ENCODE results near the gene CYP3A4.
"Not testable (repeated sequence)": the region's sequence is repeated elsewhere in the genome, so short reads cannot be mapped to it uniquely, and the experiment has no call there.

The CYP3A4 gene

GRCh38 chr7:99751322-99752052, 32.5 kb downstream of the CYP3A4 start:
- not testable (repeated sequence) for H3K4me3 Mint-ChIP-seq, H3K36me3 Mint-ChIP-seq, DNase-seq, H3K27ac Mint-ChIP-seq, H3K4me1 Mint-ChIP-seq, H3K9me3 Mint-ChIP-seq
- H3K27me3 Mint-ChIP-seq, result peaks cover 15% of the 10 kb centered on the region
- CTCF ChIA-PET, result interaction anchor here (1.1 kb wide), 1 partner anchor 136 kb away, joined by 3 read pairs; no protein-coding TSS in a partner anchor

DNA sequence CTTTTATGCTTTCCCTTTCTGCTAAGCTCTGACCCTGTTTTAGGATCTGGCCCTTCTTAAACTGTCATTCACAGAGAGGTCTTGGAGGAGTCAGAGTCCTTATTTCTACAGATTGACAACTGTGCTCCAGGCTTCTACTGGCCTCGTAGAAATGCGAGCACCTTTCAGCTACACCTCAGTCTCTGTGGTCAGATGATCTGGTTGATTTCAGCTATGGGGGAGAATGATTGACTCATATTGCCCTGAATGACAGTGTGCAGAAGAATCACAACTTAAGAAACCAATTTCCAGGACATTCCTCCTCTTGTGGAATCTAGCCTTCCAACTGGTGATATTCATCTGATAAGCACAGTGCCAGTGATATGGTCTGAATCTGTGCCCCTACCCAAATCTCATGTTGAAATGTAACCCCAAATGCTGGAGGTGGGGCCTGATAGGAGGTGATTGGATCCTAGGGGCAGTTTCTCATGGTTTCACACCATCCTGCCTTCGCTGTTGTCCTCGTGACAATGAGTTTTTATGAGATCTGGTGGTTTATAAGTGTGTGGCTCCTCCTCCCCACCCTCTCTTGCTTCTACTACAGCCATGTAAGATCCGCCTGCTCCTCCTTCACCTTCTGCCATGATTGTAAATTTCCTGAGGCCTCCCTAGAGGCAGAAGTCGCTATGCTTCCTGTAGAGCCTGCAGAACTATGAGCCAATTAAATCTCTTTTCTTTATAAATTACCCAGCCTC, 35.0 kb downstream of the CYP3A4 start:
- Mint-ChIP-seq H3K27ac (no peak overlapping the region), H3K27me3 (peaks cover 15% of the 10 kb centered on the region), H3K4me1 (no peaks in the 10 kb centered on the region)

DNA sequence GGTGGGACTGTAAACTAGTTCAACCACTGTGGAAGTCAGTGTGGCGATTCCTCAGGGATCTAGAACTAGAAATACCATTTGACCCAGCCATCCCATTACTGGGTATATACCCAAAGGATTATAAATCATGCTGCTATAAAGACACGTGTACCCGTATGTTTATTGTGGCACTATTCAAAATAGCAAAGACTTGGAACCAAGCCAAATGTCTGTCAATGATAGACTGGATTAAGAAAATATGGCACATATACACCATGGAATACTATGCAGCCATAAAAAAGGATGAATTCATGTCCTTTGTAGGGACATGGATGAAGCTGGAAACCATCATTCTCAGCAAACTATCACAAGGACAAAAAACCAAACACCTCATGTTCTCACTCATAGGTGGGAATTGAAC, 37.1 kb downstream of the CYP3A4 start:
- H3K27ac Mint-ChIP-seq, H3K9me3 Mint-ChIP-seq, H3K4me1 Mint-ChIP-seq, CTCF ChIA-PET, H3K4me3 Mint-ChIP-seq, DNase-seq, H3K36me3 Mint-ChIP-seq, H3K27me3 Mint-ChIP-seq: not testable (repeated sequence)

More for the DNA sequence above, 35.0 kb downstream of the CYP3A4 start:
- no peak for DNase-seq
- CTCF ChIA-PET, result no interaction called here
- H3K9me3 Mint-ChIP-seq, result no peaks in the 10 kb centered on the region
- no peak overlapping the region for H3K4me3 Mint-ChIP-seq
- no peaks in the 10 kb centered on the region for H3K36me3 Mint-ChIP-seq

- DNase-seq, H3K27ac Mint-ChIP-seq, H3K4me3 Mint-ChIP-seq, CTCF ChIA-PET, H3K9me3 Mint-ChIP-seq, H3K36me3 Mint-ChIP-seq, H3K27me3 Mint-ChIP-seq, H3K4me1 Mint-ChIP-seq: not testable (repeated sequence)
Measured at GRCh38 chr7:99745395-99745794, 38.6 kb downstream of the CYP3A4 start.

DNA sequence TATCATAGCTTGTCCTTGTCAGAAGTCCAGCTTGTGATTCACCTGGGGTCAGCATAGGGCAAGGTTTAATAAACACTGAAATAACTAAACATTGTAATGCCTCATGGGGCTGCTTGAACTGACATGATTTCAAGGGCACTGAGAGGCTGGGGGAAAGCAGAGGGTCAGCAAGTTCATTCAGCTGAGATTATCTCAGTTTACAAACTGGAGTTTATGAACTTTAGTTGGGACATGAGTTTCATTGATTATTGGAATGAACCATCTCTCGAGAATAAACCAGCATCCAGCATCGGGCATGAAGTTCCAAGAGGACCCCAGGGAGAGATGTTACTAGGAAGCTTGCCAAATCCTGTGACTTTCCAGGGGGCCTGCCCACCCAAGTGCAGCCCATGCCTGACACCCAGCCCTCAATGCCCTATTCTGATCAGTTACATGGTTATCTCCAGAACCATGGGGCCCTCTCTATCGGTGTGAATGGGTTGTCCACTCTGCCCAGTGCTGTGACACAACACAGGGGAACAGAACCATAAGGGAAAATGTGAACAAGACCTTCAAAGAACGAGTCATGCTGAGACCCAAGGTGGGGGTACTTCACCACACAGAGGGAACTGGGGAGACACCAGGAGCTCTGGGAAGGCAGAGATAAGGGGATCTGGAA, 41.1 kb downstream of the CYP3A4 start:
- Mint-ChIP-seq H3K4me1 (peaks cover 10% of the 10 kb centered on the region), H3K27me3 (no peaks in the 10 kb centered on the region), H3K27ac (no peak overlapping the region), H3K4me3 (no peak overlapping the region), H3K9me3 (no peaks in the 10 kb centered on the region), H3K36me3 (peaks cover 2% of the 10 kb centered on the region)
- CTCF ChIA-PET, result no interaction called here
- no peak for DNase-seq

GRCh38 chr7:99741441-99741795, 42.6 kb downstream of the CYP3A4 start:
- CTCF ChIA-PET, result no interaction called here
- Mint-ChIP-seq H3K27me3 (no peaks in the 10 kb centered on the region), H3K4me1 (peaks cover 14% of the 10 kb centered on the region), H3K9me3 (no peaks in the 10 kb centered on the region), H3K4me3 (no peak overlapping the region), H3K36me3 (peaks cover 5% of the 10 kb centered on the region), H3K27ac (no peak overlapping the region)
- no peak for DNase-seq

DNA sequence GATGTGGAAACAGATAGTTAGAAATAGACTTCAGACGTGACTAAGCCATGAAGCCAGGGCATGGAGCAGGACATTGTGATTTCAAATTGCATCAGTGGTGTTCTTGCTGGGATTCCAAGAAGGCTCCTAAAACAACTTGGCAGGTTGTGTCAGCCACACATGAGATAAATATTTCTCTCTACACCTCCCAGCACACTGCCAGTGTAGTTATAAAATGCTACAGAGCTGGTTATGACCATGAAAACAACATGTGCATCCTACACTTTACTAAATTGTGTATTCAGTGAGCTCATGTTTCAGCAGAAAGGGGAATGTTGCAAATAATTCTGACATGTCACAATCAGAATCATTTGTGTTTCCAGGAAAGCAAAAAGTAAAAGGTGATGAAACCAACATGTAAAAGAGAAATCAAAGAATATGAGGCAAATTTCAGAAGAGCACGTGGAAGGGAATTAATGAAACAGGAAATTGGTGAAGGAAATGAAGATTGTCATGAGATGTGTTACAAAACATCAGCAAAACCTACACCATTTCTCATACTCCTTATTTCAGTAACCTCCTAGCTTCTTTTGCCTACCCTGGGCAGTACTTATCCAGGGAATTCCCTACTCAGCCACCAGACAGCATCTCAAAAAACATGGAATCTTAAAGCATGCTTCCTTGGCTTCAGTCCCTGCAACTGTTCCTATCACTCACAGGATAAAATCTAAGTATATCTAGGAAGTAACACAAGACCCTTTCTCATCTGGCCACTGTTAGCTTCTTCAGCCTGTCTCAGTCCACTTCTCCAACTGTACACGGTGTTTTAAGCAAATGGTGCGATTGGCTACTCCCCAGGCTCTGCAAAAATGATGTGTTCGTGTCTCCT, 43.2 kb downstream of the CYP3A4 start:
- no peaks in the 10 kb centered on the region for H3K9me3 Mint-ChIP-seq
- CTCF ChIA-PET, result no interaction called here
- no peak overlapping the region for H3K27ac Mint-ChIP-seq
- no peak for DNase-seq
- peaks cover 5% of the 10 kb centered on the region for H3K36me3 Mint-ChIP-seq
- no peak overlapping the region for H3K4me3 Mint-ChIP-seq
- H3K27me3 Mint-ChIP-seq, result no peaks in the 10 kb centered on the region
- H3K4me1 Mint-ChIP-seq, result peaks cover 14% of the 10 kb centered on the region

DNA sequence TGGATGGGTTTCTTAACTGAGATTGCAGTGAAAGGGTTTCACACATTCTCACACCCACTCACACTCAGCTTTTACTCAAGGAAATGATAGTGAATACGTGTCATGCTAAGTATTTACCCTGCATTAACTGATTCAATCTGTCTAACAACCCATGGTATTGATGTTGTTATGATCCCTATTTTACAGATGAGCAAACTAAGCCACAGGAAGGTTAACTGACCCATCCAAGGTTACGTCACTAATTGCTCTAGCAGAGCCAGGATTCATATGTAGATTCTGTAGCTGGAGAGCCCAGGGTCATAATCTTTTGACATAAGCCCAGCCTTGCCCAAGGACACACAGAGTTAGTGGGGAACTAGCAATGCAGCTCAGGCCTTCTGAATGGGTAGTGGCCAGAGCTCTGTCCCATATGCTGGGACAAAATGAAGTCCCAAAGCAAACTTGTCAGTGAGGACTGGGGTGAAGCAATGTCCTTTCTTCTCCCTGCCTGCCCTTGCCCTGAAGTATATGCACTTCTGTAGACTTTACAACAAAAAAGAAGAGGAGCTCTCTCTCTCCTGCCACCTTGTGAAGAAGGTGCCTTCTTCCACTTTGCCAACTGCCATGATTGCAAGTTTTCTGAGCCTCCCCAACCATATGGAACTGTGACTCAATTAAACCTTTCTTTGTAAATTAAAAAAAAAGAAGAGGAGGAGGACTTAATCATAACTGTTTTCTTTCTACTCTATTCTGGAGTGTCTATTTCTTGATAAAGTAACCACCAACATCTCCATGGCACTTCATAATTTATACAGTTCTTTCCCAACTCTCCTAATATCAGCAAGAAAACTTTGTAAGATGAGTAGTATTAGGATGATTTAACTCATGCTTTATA, 44.0 kb downstream of the CYP3A4 start:
- CTCF ChIA-PET, result no interaction called here
- H3K36me3 Mint-ChIP-seq, result peaks cover 5% of the 10 kb centered on the region
- no peak for DNase-seq
- H3K27me3 Mint-ChIP-seq, result no peaks in the 10 kb centered on the region
- peaks cover 14% of the 10 kb centered on the region for H3K4me1 Mint-ChIP-seq
- H3K4me3 Mint-ChIP-seq, result no peak overlapping the region
- H3K9me3 Mint-ChIP-seq, result no peaks in the 10 kb centered on the region
- H3K27ac Mint-ChIP-seq, result no peak overlapping the region

DNA sequence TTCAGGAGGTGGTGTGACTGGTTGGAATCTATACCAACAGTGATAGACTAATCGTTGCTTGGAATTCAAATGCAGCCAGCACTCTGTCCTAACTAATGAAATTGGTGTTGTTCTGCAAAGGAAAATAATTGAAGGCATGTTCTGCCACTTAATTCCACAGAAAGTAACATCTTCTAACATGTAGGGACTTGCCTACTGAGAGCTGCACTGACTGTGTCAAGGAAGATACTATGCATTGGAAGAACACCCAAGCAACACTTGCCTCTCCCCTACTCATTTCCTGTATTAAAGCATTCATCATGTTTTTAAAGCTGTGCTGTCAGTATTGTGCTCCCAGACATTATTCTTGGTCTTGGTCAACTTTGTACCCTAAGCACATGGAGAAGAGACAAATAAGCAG, 46.3 kb downstream of the CYP3A4 start:
- H3K36me3 Mint-ChIP-seq, result peaks cover 5% of the 10 kb centered on the region
- H3K4me1 Mint-ChIP-seq, result peaks cover 14% of the 10 kb centered on the region
- CTCF ChIA-PET, result no interaction called here
- H3K27ac Mint-ChIP-seq, result no peak overlapping the region
- no peaks in the 10 kb centered on the region for H3K9me3 Mint-ChIP-seq
- DNase-seq, result no peak
- H3K4me3 Mint-ChIP-seq, result no peak overlapping the region
- H3K27me3 Mint-ChIP-seq, result no peaks in the 10 kb centered on the region

DNA sequence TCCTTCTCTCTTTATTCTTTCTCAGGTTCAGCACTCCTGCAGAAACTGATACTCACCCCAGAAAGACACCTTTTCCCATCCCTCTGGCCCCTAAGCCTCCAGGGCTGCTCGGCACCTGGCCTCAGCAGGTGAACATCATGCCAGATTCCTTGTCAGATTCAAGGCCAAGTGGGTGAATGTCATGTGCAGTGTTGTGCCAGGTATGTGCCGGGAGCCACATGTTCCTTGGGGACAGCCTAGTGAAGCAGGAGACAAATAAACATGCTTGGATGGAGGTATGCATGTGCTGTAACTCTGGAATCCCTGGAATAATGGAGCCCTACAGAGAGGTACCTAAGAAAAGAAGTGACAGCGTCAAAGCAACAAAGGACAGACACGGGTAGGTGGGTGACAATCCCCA, 47.3 kb downstream of the CYP3A4 start:
- DNase-seq, H3K4me3 Mint-ChIP-seq, H3K9me3 Mint-ChIP-seq, CTCF ChIA-PET, H3K27ac Mint-ChIP-seq, H3K36me3 Mint-ChIP-seq, H3K27me3 Mint-ChIP-seq: not testable (repeated sequence)
- peaks cover 14% of the 10 kb centered on the region for H3K4me1 Mint-ChIP-seq

DNA sequence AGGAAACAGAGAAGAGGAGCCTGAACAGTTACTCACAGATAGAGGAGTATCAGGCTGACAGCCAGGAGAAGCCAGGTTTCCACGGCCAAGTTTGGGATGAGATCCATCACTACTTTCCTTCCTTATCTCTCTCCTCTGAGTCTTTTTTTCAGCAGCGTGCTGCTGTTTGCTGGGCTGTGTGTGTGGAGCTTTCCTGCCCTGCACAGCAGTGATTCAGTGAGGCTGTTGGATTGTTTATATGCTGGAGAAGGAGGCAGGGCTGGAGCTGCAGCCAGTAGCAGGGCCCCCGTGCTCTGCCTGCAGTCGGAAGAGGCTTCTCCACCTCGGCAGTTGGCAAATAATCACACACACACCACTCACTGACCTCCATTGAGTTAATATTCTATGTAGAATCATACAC, 49.0 kb downstream of the CYP3A4 start, which contains the start of gene CYP3A7:
Gene CYP3A7, minus strand, starts transcription at position 210 of the 400 bp plus-strand sequence. Its CDS starts 103 bp downstream, at position 107.
- Mint-ChIP-seq H3K36me3 (peaks cover 5% of the 10 kb centered on the region), H3K27me3 (no peaks in the 10 kb centered on the region), H3K4me3 (no peak within 1 kb of the TSS), H3K9me3 (no peaks in the 10 kb centered on the region), H3K27ac (no peak within 1 kb of the TSS), H3K4me1 (peaks cover 9% of the 10 kb centered on the region)
- CTCF ChIA-PET, result no interaction called here
- no peak for DNase-seq

DNA sequence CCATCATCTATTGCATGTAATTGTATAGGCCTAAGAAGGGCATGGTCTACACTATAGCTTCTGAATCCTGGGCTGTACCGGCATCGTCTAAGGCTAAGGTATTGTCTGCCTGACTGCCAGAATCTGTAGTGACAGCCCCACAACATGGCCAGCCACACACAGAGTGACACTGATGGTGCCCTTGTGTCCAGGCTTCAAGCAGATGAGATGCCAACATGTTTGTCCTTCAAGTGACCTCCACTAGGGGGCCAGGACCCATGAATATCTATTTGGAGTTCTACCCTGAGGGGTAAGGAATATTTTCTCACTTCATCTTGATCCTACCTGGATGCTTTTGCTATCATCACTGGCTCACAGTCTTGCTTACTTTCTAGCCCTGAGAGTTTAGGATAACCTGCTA, 50.5 kb downstream of the CYP3A4 start:
- Mint-ChIP-seq H3K9me3 (no peaks in the 10 kb centered on the region), H3K27ac (no peak overlapping the region)

GRCh38 chr7:99733003-99733402, 51.0 kb downstream of the CYP3A4 start:
- CTCF ChIA-PET, result no interaction called here
- Mint-ChIP-seq H3K36me3 (peaks cover 3% of the 10 kb centered on the region), H3K4me1 (peaks cover 5% of the 10 kb centered on the region), H3K27ac (no peak overlapping the region), H3K9me3 (no peaks in the 10 kb centered on the region), H3K4me3 (no peak overlapping the region), H3K27me3 (no peaks in the 10 kb centered on the region)
- DNase-seq, result no peak

More for the DNA sequence above, 50.5 kb downstream of the CYP3A4 start:
- peaks cover 5% of the 10 kb centered on the region for H3K36me3 Mint-ChIP-seq
- peaks cover 9% of the 10 kb centered on the region for H3K4me1 Mint-ChIP-seq
- no peaks in the 10 kb centered on the region for H3K27me3 Mint-ChIP-seq
- no peak overlapping the region for H3K4me3 Mint-ChIP-seq
- CTCF ChIA-PET, result no interaction called here
- DNase-seq, result peak; percentile 29
